ENCODE results near the gene METTL8.
A peak's percentile ranks its signal among the peaks of the same experiment; 100 is the strongest.

The METTL8 gene

GRCh38 chr2:171412571-171413175 is 21.1 kb downstream of the METTL8 start:
- TF ChIP-seq CTCF (IDR thresholded peaks at IDR 0.05; ENCODE audit: control insufficient read depth, insufficient read depth, low read depth, low read length, missing control alignments), result no peak
- no peak overlapping the region for H3K4me3 ChIP-seq (ENCODE audit: control insufficient read depth, low read depth, low read length)
- no peak for DNase-seq (ENCODE audit: low read depth)

- no peak overlapping the region for H3K4me3 ChIP-seq (ENCODE audit: control insufficient read depth, low read depth, low read length)
- no peak for TF ChIP-seq CTCF (IDR thresholded peaks at IDR 0.05; ENCODE audit: control insufficient read depth, insufficient read depth, low read depth, low read length, missing control alignments)
- DNase-seq (ENCODE audit: low read depth), result no peak
Measured at GRCh38 chr2:171411791-171412483, 21.9 kb downstream of the METTL8 start.

GRCh38 chr2:171411214-171411613 is 22.6 kb downstream of the METTL8 start:
- TF ChIP-seq CTCF (IDR thresholded peaks at IDR 0.05; ENCODE audit: control insufficient read depth, insufficient read depth, low read depth, low read length, missing control alignments), result no peak
- no peak overlapping the region for H3K4me3 ChIP-seq (ENCODE audit: control insufficient read depth, low read depth, low read length)
- no peak for DNase-seq (ENCODE audit: low read depth)

GRCh38 chr2:171410624-171411023 is 23.2 kb downstream of the METTL8 start:
- no peak overlapping the region for H3K4me3 ChIP-seq (ENCODE audit: control insufficient read depth, low read depth, low read length)
- no peak for DNase-seq (ENCODE audit: low read depth)
- TF ChIP-seq CTCF (IDR thresholded peaks at IDR 0.05; ENCODE audit: control insufficient read depth, insufficient read depth, low read depth, low read length, missing control alignments), result no peak

- TF ChIP-seq CTCF (IDR thresholded peaks at IDR 0.05; ENCODE audit: control insufficient read depth, insufficient read depth, low read depth, low read length, missing control alignments), result no peak
- no peak overlapping the region for H3K4me3 ChIP-seq (ENCODE audit: control insufficient read depth, low read depth, low read length)
- DNase-seq (ENCODE audit: low read depth), result no peak
Measured at GRCh38 chr2:171410101-171410500, 23.7 kb downstream of the METTL8 start.

- DNase-seq (ENCODE audit: low read depth), result no peak
- H3K4me3 ChIP-seq (ENCODE audit: control insufficient read depth, low read depth, low read length), result peak overlapping the region; percentile 42
- TF ChIP-seq CTCF (IDR thresholded peaks at IDR 0.05; ENCODE audit: control insufficient read depth, insufficient read depth, low read depth, low read length, missing control alignments), result no peak
Measured at GRCh38 chr2:171409436-171409971, 24.3 kb downstream of the METTL8 start.

All from AG09309 (cell line).